SK-N-SH treated with all-trans-retinoic acid at 6 μM for 48 hours (cell line): ENCODE results near the gene ALDH1B1.

ENCODE experiments used
- ATAC-seq: fragments of 200-7000 bp; cut with Tn5 transposase; 3 replicates; pipeline ENCODE4 v1.9.1; 2020; ENCODE audit warnings: mild to moderate bottlenecking, moderate library complexity
- ARNTL ChIP-seq: fragments of 450-650 bp; formaldehyde crosslinking; IDR thresholded peaks from 2 replicates; pipeline ENCODE4 v1.5.0; 2020; ENCODE audit warnings: low read depth, mild to moderate bottlenecking, moderate library complexity, borderline replicate concordance
- BACH2 ChIP-seq: fragments of 250-450 bp; sonication (Bioruptor Pico); IDR thresholded peaks from 2 replicates; pipeline ENCODE4 v1.9.0; 2021; ENCODE audit warnings: mild to moderate bottlenecking, borderline replicate concordance
- CREB5 ChIP-seq: fragments of 250-450 bp; sonication (Bioruptor Pico); IDR thresholded peaks from 2 replicates; pipeline ENCODE4 v1.5.1; 2020; ENCODE audit warnings: low read depth, mild to moderate bottlenecking, moderate library complexity
- CSDC2 ChIP-seq: fragments of 250-450 bp; sonication (Bioruptor Pico); IDR thresholded peaks from 2 replicates; pipeline ENCODE4 v1.5.0; 2020; ENCODE audit warnings: mild to moderate bottlenecking, moderate library complexity
- CSRNP3 ChIP-seq: fragments of 250-450 bp; sonication (Bioruptor Pico); IDR thresholded peaks from 2 replicates; pipeline ENCODE4 v1.5.1; 2021; ENCODE audit warnings: mild to moderate bottlenecking, moderate library complexity
- ESRRG ChIP-seq: fragments of 250-450 bp; sonication (Bioruptor Pico); IDR thresholded peaks from 2 replicates; pipeline ENCODE4 v1.6.1; 2021; ENCODE audit warnings: mild to moderate bottlenecking
- GLIS3 ChIP-seq: fragments of 250-450 bp; sonication (Bioruptor Pico); IDR thresholded peaks from 2 replicates; pipeline ENCODE4 v1.5.0; 2020; ENCODE audit warnings: mild to moderate bottlenecking, moderate library complexity
- ISL1 ChIP-seq: fragments of 250-450 bp; sonication (Bioruptor Pico); IDR thresholded peaks from 2 replicates; pipeline ENCODE4 v2.1.2; 2022; ENCODE audit warnings: mild to moderate bottlenecking, moderate library complexity
- OSR1 ChIP-seq: fragments of 250-450 bp; sonication (Bioruptor Pico); IDR thresholded peaks from 2 replicates; pipeline ENCODE4 v1.8.0; 2022; ENCODE audit warnings: moderate library complexity, mild to moderate bottlenecking, inconsistent platforms
- PATZ1 ChIP-seq: fragments of 250-450 bp; sonication (Bioruptor Pico); IDR thresholded peaks from 2 replicates; pipeline ENCODE4 v1.8.0; 2020; ENCODE audit warnings: mild to moderate bottlenecking, moderate library complexity, borderline replicate concordance
- POU6F1 ChIP-seq: fragments of 250-450 bp; sonication (Bioruptor Pico); IDR thresholded peaks from 2 replicates; pipeline ENCODE4 v1.8.0; 2021; ENCODE audit warnings: low read depth, mild to moderate bottlenecking, moderate library complexity, borderline replicate concordance
- PPARA ChIP-seq: fragments of 250-450 bp; sonication (Bioruptor Pico); IDR thresholded peaks from 2 replicates; pipeline ENCODE4 v1.5.0; 2020; ENCODE audit warnings: mild to moderate bottlenecking, borderline replicate concordance
- RARB ChIP-seq: fragments of 250-450 bp; sonication (Bioruptor Pico); IDR thresholded peaks from 2 replicates; pipeline ENCODE4 v1.8.0; 2021; ENCODE audit warnings: mild to moderate bottlenecking, moderate library complexity
- SNAI2 ChIP-seq: fragments of 250-450 bp; sonication (Bioruptor Pico); IDR thresholded peaks from 2 replicates; pipeline ENCODE4 v1.5.0; 2020; ENCODE audit warnings: mild to moderate bottlenecking, moderate library complexity
- TCF4 ChIP-seq: fragments of 250-450 bp; sonication (Bioruptor Pico); IDR thresholded peaks from 2 replicates; pipeline ENCODE4 v1.8.0; 2021; ENCODE audit warnings: mild to moderate bottlenecking, moderate library complexity, borderline replicate concordance
- TSHZ2 ChIP-seq: fragments of 250-450 bp; sonication (Bioruptor Pico); IDR thresholded peaks from 2 replicates; pipeline ENCODE4 v1.5.0; 2020; ENCODE audit warnings: mild to moderate bottlenecking, moderate library complexity
- ZC3H10 ChIP-seq: fragments of 250-450 bp; sonication (Bioruptor Pico); IDR thresholded peaks from 2 replicates; pipeline ENCODE4 v1.5.1; 2021; ENCODE audit warnings: mild to moderate bottlenecking, moderate library complexity
- ZFP30 ChIP-seq: fragments of 450-650 bp; formaldehyde crosslinking; IDR thresholded peaks from 2 replicates; pipeline ENCODE4 v1.5.0; 2022; ENCODE audit warnings: mild to moderate bottlenecking, moderate library complexity
- ZNF565 ChIP-seq: fragments of 450-650 bp; formaldehyde crosslinking; conservative IDR thresholded peaks from 2 replicates; pipeline ENCODE4 v1.5.0; 2020; ENCODE audit warnings: low read depth, mild to moderate bottlenecking, moderate library complexity
- ZNF70 ChIP-seq: fragments of 450-650 bp; formaldehyde crosslinking; IDR thresholded peaks from 2 replicates; pipeline ENCODE4 v1.5.0; 2020; ENCODE audit warnings: mild to moderate bottlenecking, moderate library complexity
- ZNF8 ChIP-seq: fragments of 450-650 bp; formaldehyde crosslinking; IDR thresholded peaks from 2 replicates; pipeline ENCODE4 v1.5.0; 2020; ENCODE audit warnings: mild to moderate bottlenecking, moderate library complexity

Gene ALDH1B1

GRCh38 chr9:38412751-38413150 lies 20.2 kb downstream of the ALDH1B1 start:
- TF ChIP-seq ISL1 (CRISPR knock-in tag) (no peak), TSHZ2 (no peak), ZNF70 (CRISPR knock-in tag) (no peak), ZFP30 (CRISPR knock-in tag) (no peak), TCF4 (CRISPR knock-in tag) (no peak), ESRRG (no peak), POU6F1 (no peak), BACH2 (CRISPR knock-in tag) (no peak), PPARA (CRISPR knock-in tag) (no peak), ARNTL (CRISPR knock-in tag) (no peak), CSRNP3 (CRISPR knock-in tag) (no peak), GLIS3 (no peak), RARB (CRISPR knock-in tag) (no peak), ZNF8 (CRISPR knock-in tag) (no peak), SNAI2 (CRISPR knock-in tag) (no peak), CREB5 (CRISPR knock-in tag) (no peak), PATZ1 (CRISPR knock-in tag) (no peak), CSDC2 (CRISPR knock-in tag) (no peak), ZNF565 (CRISPR knock-in tag) (no peak)
- TF ChIP-seq, all 23 proteins: peak for 0
- no peak for ATAC-seq

- TF ChIP-seq ZNF8 (CRISPR knock-in tag) = no peak
- no peak for TF ChIP-seq ESRRG
- TF ChIP-seq ZFP30 (CRISPR knock-in tag) = no peak
- no peak for TF ChIP-seq BACH2 (CRISPR knock-in tag)
- TF ChIP-seq TCF4 (CRISPR knock-in tag) = no peak
- TF ChIP-seq ARNTL (CRISPR knock-in tag) = no peak
- TF ChIP-seq RARB (CRISPR knock-in tag) = no peak
- no peak for TF ChIP-seq ZNF565 (CRISPR knock-in tag)
- no peak for TF ChIP-seq PATZ1 (CRISPR knock-in tag)
- no peak for TF ChIP-seq ZNF70 (CRISPR knock-in tag)
- TF ChIP-seq TSHZ2 = no peak
- no peak for TF ChIP-seq ISL1 (CRISPR knock-in tag)
- TF ChIP-seq ZC3H10 = no peak
- no peak for TF ChIP-seq OSR1 (CRISPR knock-in tag)
- no peak for TF ChIP-seq SNAI2 (CRISPR knock-in tag)
- no peak for TF ChIP-seq CREB5 (CRISPR knock-in tag)
- no peak for ATAC-seq
These were observed 20.8 kb downstream of the ALDH1B1 start for GRCh38 chr9:38413283-38413682.
